ENCODE data around the gene SZRD1.

GRCh38 chr1:16430606-16431005, 63.6 kb downstream of the SZRD1 start:
- TF ChIP-seq CTCF (IDR thresholded peaks at IDR 0.05), result no peak
- no peak for TF ChIP-seq POLR2AphosphoS5 (IDR thresholded peaks at IDR 0.05)
- TF ChIP-seq POLR2A (IDR thresholded peaks at IDR 0.05), result no peak

Measured in breast epithelium (tissue), 3 donors.